ENCODE results near the gene FAM13A. TPM values are rescaled to one million over a fixed set of nuclear protein-coding genes. Genes with fewer than 3 reads are reported as not detected.
"Not testable (repeated sequence)": the region's sequence is repeated elsewhere in the genome, so short reads cannot be mapped to it uniquely, and the experiment has no call there.

The FAM13A gene
- total and polyA plus RNA-seq, 8 donors = 6.0 to 132 (median 45.7) TPM

- Histone ChIP-seq H3K27me3 (no peaks in the 10 kb centered on the region), H3K9me3 (no peaks in the 10 kb centered on the region), H3K4me3 (no peak overlapping the region), H3K27ac (no peak overlapping the region), H3K4me1 (no peaks in the 10 kb centered on the region), H3K36me3 (no peaks in the 10 kb centered on the region)
- intact Hi-C loops (cut with DNase I; ENCODE audit: low total_unique reads) = no loop called here
- WGBS, 5 donors = 48 to 63% (median 58%) methylated on average over 2 of the region's 2 CpGs
- DNase-seq = no peak
- no peak for TF ChIP-seq CTCF (IDR thresholded peaks at IDR 0.05)
- no peak for TF ChIP-seq EP300 (IDR thresholded peaks at IDR 0.05)
- TF ChIP-seq POLR2A (IDR thresholded peaks at IDR 0.05) = no peak
- TF ChIP-seq POLR2AphosphoS5 (IDR thresholded peaks at IDR 0.05) = no peak
Observed at GRCh38 chr4:89069481-89069880, 12.5 kb upstream of the FAM13A start.

- Histone ChIP-seq H3K4me3 (no peak overlapping the region), H3K27ac (no peak overlapping the region), H3K27me3 (no peaks in the 10 kb centered on the region), H3K9me3 (no peaks in the 10 kb centered on the region), H3K4me1 (no peaks in the 10 kb centered on the region), H3K36me3 (no peaks in the 10 kb centered on the region)
- no peak for TF ChIP-seq EP300 (IDR thresholded peaks at IDR 0.05)
- no peak for TF ChIP-seq POLR2AphosphoS5 (IDR thresholded peaks at IDR 0.05)
- no peak for TF ChIP-seq POLR2A (IDR thresholded peaks at IDR 0.05)
- no peak for TF ChIP-seq CTCF (IDR thresholded peaks at IDR 0.05)
- no peak for DNase-seq
- intact Hi-C loops (cut with DNase I; ENCODE audit: low total_unique reads) = no loop called here
Observed at GRCh38 chr4:89067417-89067816, 10.4 kb upstream of the FAM13A start.

GRCh38 chr4:89064848-89065247, 7.9 kb upstream of the FAM13A start:
- H3K9me3 ChIP-seq = no peaks in the 10 kb centered on the region
- no peaks in the 10 kb centered on the region for H3K36me3 ChIP-seq
- no peak for DNase-seq
- intact Hi-C loops (cut with DNase I; ENCODE audit: low total_unique reads) = no loop called here
- 33 to 92% (median 90%) methylated on average over 3 of the region's 3 CpGs for WGBS, 5 donors
- TF ChIP-seq CTCF (IDR thresholded peaks at IDR 0.05) (no peak), POLR2A (IDR thresholded peaks at IDR 0.05) (no peak), POLR2AphosphoS5 (IDR thresholded peaks at IDR 0.05) (no peak), EP300 (IDR thresholded peaks at IDR 0.05) (no peak)
- no peaks in the 10 kb centered on the region for H3K4me1 ChIP-seq
- no peak overlapping the region for H3K4me3 ChIP-seq
- H3K27ac ChIP-seq = no peak overlapping the region
- H3K27me3 ChIP-seq = no peaks in the 10 kb centered on the region

GRCh38 chr4:89057844-89058243, 859 bp upstream of the FAM13A start:
- H3K27me3 ChIP-seq; H3K9me3 ChIP-seq; H3K4me3 ChIP-seq; H3K36me3 ChIP-seq; intact Hi-C loops (cut with DNase I; ENCODE audit: low total_unique reads); DNase-seq: not testable (repeated sequence)
- H3K27ac ChIP-seq = peak overlapping the region in 1 of 5 donors; percentile 75
- WGBS, 5 donors = 41 to 91% (median 49%) methylated on average over 2 of the region's 2 CpGs
- peaks cover 0 to 33% (median 18%) of the 10 kb centered on the region in 4 donors for H3K4me1 ChIP-seq

- TF ChIP-seq POLR2AphosphoS5 (IDR thresholded peaks at IDR 0.05) (no peak), CTCF (IDR thresholded peaks at IDR 0.05) (no peak), EP300 (IDR thresholded peaks at IDR 0.05) (no peak), POLR2A (IDR thresholded peaks at IDR 0.05) (no peak)
- Histone ChIP-seq H3K4me1 (peaks cover 0 to 33% (median 18%) of the 10 kb centered on the region in 4 donors), H3K36me3 (no peaks in the 10 kb centered on the region), H3K9me3 (peaks cover 0 to 2% (median 0%) of the 10 kb centered on the region in 4 donors), H3K27me3 (no peaks in the 10 kb centered on the region), H3K4me3 (peak overlapping the region; percentile 39 to 49 (median 46)), H3K27ac (peak overlapping the region in 4 of 5 donors; percentile 67 to 75 (median 70))
- 6 to 19% (median 13%) methylated on average over 2 of the region's 2 CpGs for WGBS, 5 donors
- DNase-seq = no peak
- intact Hi-C loops (cut with DNase I; ENCODE audit: low total_unique reads) = no loop called here
Observed at GRCh38 chr4:89056292-89056952, 563 bp downstream of the FAM13A start.
